GM23338 (cell line): Measurements from ENCODE around the gene LIMCH1. TPM values are rescaled to one million over a fixed set of nuclear protein-coding genes. Genes with fewer than 3 reads are reported as not detected.

ENCODE experiments used
- ATAC-seq: fragments of 200-7000 bp; cut with Tn5 transposase; 3 replicates; pipeline ENCODE4 v1.9.1; 2020
- DNase-seq: peaks from one replicate; pipeline ENCODE4 v3.0.0-alpha.2; 2015; ENCODE audit warnings: low spot score
- H2AFZ ChIP-seq: fragments of 200-600 bp; sonication (generic); 2 replicates; pipeline ENCODE4 v1.8.0; 2016; ENCODE audit warnings: antibody characterized with exemption, mild to moderate bottlenecking, moderate library complexity
- H3F3A ChIP-seq: fragments of 200-600 bp; sonication (generic); replicated peaks from 2 replicates; pipeline ENCODE4 v1.8.0; 2017; ENCODE audit warnings: antibody characterized with exemption, mixed run types, low read depth
- H3K27ac ChIP-seq: fragments of 200-600 bp; sonication (generic); 2 replicates; pipeline ENCODE4 v1.6.1; 2016; ENCODE audit warnings: low read depth
- H3K27me3 ChIP-seq: fragments of 200-600 bp; sonication (generic); 2 replicates; pipeline ENCODE4 v1.8.0; 2016; ENCODE audit warnings: mild to moderate bottlenecking, mixed run types, moderate library complexity; ENCODE audit not compliant: insufficient read depth
- H3K36me3 ChIP-seq: fragments of 200-600 bp; sonication (generic); 2 replicates; pipeline ENCODE4 v1.8.0; 2016; ENCODE audit warnings: mild to moderate bottlenecking; ENCODE audit not compliant: insufficient read depth
- H3K4me1 ChIP-seq: fragments of 200-600 bp; sonication (generic); 2 replicates; pipeline ENCODE4 v1.8.0; 2016; ENCODE audit warnings: mild to moderate bottlenecking, moderate library complexity; ENCODE audit not compliant: insufficient read depth
- H3K4me2 ChIP-seq: fragments of 200-600 bp; sonication (generic); 2 replicates; pipeline ENCODE4 v1.7.1; 2017; ENCODE audit warnings: mixed run types
- H3K4me3 ChIP-seq: fragments of 200-600 bp; sonication (generic); 2 replicates; pipeline ENCODE4 v1.6.1; 2016; ENCODE audit warnings: mixed run types
- H3K79me2 ChIP-seq: fragments of 200-600 bp; sonication (generic); replicated peaks from 2 replicates; pipeline ENCODE4 v1.8.0; 2017; ENCODE audit warnings: mild to moderate bottlenecking; ENCODE audit not compliant: insufficient read depth
- H3K9me2 ChIP-seq: fragments of 200-600 bp; sonication (generic); 2 replicates; pipeline ENCODE4 v1.8.0; 2017; ENCODE audit not compliant: insufficient read depth
- H4K20me1 ChIP-seq: fragments of 200-600 bp; sonication (generic); replicated peaks from 2 replicates; pipeline ENCODE4 v1.8.0; 2017; ENCODE audit warnings: mild to moderate bottlenecking; ENCODE audit not compliant: insufficient read depth
- H3K27ac Mint-ChIP-seq: 2 replicates; pipeline ENCODE4 v1.8.0; 2020; ENCODE audit warnings: inconsistent platforms, mild to moderate bottlenecking, moderate library complexity, mixed read lengths
- H3K27me3 Mint-ChIP-seq: 3 replicates; pipeline ENCODE4 v1.8.0; 2022; ENCODE audit warnings: low read depth, mild to moderate bottlenecking, moderate library complexity, mixed read lengths, inconsistent platforms; ENCODE audit not compliant: insufficient read depth, poor library complexity
- H3K36me3 Mint-ChIP-seq: 3 replicates; pipeline ENCODE4 v1.8.0; 2021; ENCODE audit warnings: low read depth, mild to moderate bottlenecking, inconsistent platforms, moderate library complexity, mixed read lengths
- H3K4me1 Mint-ChIP-seq: 3 replicates; pipeline ENCODE4 v1.8.0; 2020; ENCODE audit warnings: mild to moderate bottlenecking, inconsistent platforms, mixed read lengths
- H3K4me3 Mint-ChIP-seq: 3 replicates; pipeline ENCODE4 v1.8.0; 2021; ENCODE audit warnings: moderate library complexity, mild to moderate bottlenecking, inconsistent platforms, mixed read lengths
- H3K9me3 Mint-ChIP-seq: 3 replicates; pipeline ENCODE4 v1.8.0; 2020; ENCODE audit warnings: moderate library complexity, mild to moderate bottlenecking, inconsistent platforms, mixed read lengths
- EZH2phosphoT487 ChIP-seq: fragments of 200-600 bp; sonication (generic); IDR thresholded peaks from one replicate; pipeline ENCODE4 v1.8.1; 2018; ENCODE audit warnings: antibody characterized with exemption; ENCODE audit not compliant: unreplicated experiment
- NANOG ChIP-seq: IDR thresholded peaks from 2 replicates; pipeline ENCODE4 v1.6.1; 2016; ENCODE audit warnings: antibody characterized with exemption, borderline replicate concordance
- POLR2AphosphoS5 ChIP-seq: IDR thresholded peaks from 2 replicates; pipeline ENCODE4 v1.6.1; 2016; ENCODE audit warnings: antibody characterized with exemption, low read depth
- ZNF114 ChIP-seq: fragments of 250-450 bp; sonication (Bioruptor Pico); IDR thresholded peaks from 2 replicates; pipeline ENCODE4 v1.5.0; 2020; ENCODE audit warnings: mild to moderate bottlenecking, moderate library complexity
- ZNF462 ChIP-seq: fragments of 250-450 bp; sonication (Bioruptor Pico); IDR thresholded peaks from 2 replicates; pipeline ENCODE4 v1.5.0; 2020; ENCODE audit warnings: mild to moderate bottlenecking, moderate library complexity
- polyA plus RNA-seq: library from polyadenylated mRNA; unstranded; fragments of >200 nt; fragmentation: Nextera tagmentation; extraction: Ambion mirVana; gene quantifications from 2 replicates; pipeline ENCODE4 v1.2.1, GENCODE V29; 2016
- total RNA-seq: library from RNA; depleted of rRNA; stranded (reverse); fragments of >200 nt; shearing (Covaris generic); gene quantifications from 2 replicates; pipeline ENCODE4 v1.2.3, GENCODE V29; 2014
- TF ChIP-seq, protein P1 (sequence below), 2 experiments: fragments of 200-600 bp in 1 of 2; sonication (generic) in 1 of 2; conservative IDR thresholded peaks; 2 replicates each; pipeline versions ENCODE4 v1.5.1 to v1.6.1; 2016 to 2017; ENCODE audit warnings: antibody characterized with exemption in 2 of 2, low read depth in 2 of 2, mild to moderate bottlenecking in 2 of 2, moderate library complexity in 1 of 2
- TF ChIP-seq, protein P2 (sequence below): IDR thresholded peaks from 2 replicates; pipeline ENCODE4 v1.6.1; 2016; ENCODE audit warnings: antibody characterized with exemption
- TF ChIP-seq, protein P3 (sequence below): IDR thresholded peaks from one replicate; pipeline ENCODE4 v1.6.1; 2018; ENCODE audit warnings: antibody characterized with exemption; ENCODE audit not compliant: unreplicated experiment

Gene LIMCH1
- total and polyA plus RNA-seq, 2 experiments from 2014 or later, result 1.5 TPM

DNA sequence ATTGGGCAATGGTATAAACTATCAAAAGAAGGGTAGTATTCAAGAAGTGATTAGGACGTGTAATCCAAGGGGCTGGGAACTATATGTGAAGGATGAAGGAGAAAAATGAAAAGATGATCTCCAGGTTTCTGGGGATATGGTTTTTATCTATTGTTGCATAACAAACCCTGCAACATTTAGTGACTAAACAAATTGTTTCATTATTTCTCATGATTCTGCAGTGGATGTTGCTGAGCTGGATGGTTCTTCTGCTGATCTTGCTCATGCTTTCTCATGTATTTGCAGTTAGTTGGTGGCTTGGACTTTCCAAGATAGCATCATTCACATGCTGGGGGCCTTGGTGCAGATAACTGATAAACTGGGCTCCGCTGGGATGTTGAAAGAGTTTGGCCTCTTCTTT, 181.5 kb downstream of the LIMCH1 start:
- no peak overlapping the region for H3K4me3 Mint-ChIP-seq
- H3K4me1 Mint-ChIP-seq, result no peaks in the 10 kb centered on the region
- Histone ChIP-seq H3K4me3 (no peak overlapping the region), H3F3A (no peaks in the 10 kb centered on the region), H3K4me2 (no peak overlapping the region), H4K20me1 (no peaks in the 10 kb centered on the region), H3K27me3 (0 out of 2 replicates have a peak, but pooled peaks cover 5% of the 10 kb centered on the region), H3K27ac (no peak overlapping the region), H3K79me2 (no peaks in the 10 kb centered on the region), H3K9me2 (no peaks in the 10 kb centered on the region), H3K36me3 (no peaks in the 10 kb centered on the region), H3K4me1 (no peaks in the 10 kb centered on the region), H2AFZ (no peak overlapping the region)
- no peaks in the 10 kb centered on the region for H3K27me3 Mint-ChIP-seq
- TF ChIP-seq, protein P1, sequence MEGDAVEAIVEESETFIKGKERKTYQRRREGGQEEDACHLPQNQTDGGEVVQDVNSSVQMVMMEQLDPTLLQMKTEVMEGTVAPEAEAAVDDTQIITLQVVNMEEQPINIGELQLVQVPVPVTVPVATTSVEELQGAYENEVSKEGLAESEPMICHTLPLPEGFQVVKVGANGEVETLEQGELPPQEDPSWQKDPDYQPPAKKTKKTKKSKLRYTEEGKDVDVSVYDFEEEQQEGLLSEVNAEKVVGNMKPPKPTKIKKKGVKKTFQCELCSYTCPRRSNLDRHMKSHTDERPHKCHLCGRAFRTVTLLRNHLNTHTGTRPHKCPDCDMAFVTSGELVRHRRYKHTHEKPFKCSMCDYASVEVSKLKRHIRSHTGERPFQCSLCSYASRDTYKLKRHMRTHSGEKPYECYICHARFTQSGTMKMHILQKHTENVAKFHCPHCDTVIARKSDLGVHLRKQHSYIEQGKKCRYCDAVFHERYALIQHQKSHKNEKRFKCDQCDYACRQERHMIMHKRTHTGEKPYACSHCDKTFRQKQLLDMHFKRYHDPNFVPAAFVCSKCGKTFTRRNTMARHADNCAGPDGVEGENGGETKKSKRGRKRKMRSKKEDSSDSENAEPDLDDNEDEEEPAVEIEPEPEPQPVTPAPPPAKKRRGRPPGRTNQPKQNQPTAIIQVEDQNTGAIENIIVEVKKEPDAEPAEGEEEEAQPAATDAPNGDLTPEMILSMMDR (conservative IDR thresholded peaks at IDR 0.05; ENCODE audit: low read depth in 2 of 2), result no peak
- no peak for TF ChIP-seq POLR2AphosphoS5
- TF ChIP-seq, protein P2, sequence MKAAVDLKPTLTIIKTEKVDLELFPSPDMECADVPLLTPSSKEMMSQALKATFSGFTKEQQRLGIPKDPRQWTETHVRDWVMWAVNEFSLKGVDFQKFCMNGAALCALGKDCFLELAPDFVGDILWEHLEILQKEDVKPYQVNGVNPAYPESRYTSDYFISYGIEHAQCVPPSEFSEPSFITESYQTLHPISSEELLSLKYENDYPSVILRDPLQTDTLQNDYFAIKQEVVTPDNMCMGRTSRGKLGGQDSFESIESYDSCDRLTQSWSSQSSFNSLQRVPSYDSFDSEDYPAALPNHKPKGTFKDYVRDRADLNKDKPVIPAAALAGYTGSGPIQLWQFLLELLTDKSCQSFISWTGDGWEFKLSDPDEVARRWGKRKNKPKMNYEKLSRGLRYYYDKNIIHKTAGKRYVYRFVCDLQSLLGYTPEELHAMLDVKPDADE, result no peak
- TF ChIP-seq ZNF462 (CRISPR knock-in tag), result no peak
- no peak for TF ChIP-seq ZNF114 (CRISPR knock-in tag)
- TF ChIP-seq, protein P3, sequence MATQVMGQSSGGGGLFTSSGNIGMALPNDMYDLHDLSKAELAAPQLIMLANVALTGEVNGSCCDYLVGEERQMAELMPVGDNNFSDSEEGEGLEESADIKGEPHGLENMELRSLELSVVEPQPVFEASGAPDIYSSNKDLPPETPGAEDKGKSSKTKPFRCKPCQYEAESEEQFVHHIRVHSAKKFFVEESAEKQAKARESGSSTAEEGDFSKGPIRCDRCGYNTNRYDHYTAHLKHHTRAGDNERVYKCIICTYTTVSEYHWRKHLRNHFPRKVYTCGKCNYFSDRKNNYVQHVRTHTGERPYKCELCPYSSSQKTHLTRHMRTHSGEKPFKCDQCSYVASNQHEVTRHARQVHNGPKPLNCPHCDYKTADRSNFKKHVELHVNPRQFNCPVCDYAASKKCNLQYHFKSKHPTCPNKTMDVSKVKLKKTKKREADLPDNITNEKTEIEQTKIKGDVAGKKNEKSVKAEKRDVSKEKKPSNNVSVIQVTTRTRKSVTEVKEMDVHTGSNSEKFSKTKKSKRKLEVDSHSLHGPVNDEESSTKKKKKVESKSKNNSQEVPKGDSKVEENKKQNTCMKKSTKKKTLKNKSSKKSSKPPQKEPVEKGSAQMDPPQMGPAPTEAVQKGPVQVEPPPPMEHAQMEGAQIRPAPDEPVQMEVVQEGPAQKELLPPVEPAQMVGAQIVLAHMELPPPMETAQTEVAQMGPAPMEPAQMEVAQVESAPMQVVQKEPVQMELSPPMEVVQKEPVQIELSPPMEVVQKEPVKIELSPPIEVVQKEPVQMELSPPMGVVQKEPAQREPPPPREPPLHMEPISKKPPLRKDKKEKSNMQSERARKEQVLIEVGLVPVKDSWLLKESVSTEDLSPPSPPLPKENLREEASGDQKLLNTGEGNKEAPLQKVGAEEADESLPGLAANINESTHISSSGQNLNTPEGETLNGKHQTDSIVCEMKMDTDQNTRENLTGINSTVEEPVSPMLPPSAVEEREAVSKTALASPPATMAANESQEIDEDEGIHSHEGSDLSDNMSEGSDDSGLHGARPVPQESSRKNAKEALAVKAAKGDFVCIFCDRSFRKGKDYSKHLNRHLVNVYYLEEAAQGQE, result no peak
- TF ChIP-seq EZH2phosphoT487, result no peak
- no peak for TF ChIP-seq NANOG
- ATAC-seq (no peak), DNase-seq (no peak)
- no peaks in the 10 kb centered on the region for H3K36me3 Mint-ChIP-seq
- no peaks in the 10 kb centered on the region for H3K9me3 Mint-ChIP-seq
- H3K27ac Mint-ChIP-seq, result no peak overlapping the region
